Measurements from ENCODE around the gene IDI2.

GRCh38 chr10:1011696-1012095 is 14.0 kb downstream of the IDI2 start:
- TF ChIP-seq CTCF (IDR thresholded peaks at IDR 0.05; ENCODE audit: borderline replicate concordance, extremely low read depth, low read length, poor library complexity, severe bottlenecking) (no peak), EZH2 (IDR thresholded peaks at IDR 0.05; ENCODE audit: borderline replicate concordance, low read depth, low read length, severe bottlenecking) (no peak)

All from DND-41 (cell line).